Neural cell (in vitro differentiated cells): Measurements from ENCODE around the gene GRK4.

Experiments
- CTCF ChIP-seq: fragments of 450-650 bp; IDR thresholded peaks from 2 replicates; pipeline ENCODE4 v1.5.1; 2014; ENCODE audit warnings: antibody characterized with exemption, mild to moderate bottlenecking, moderate library complexity; ENCODE audit not compliant: poor library complexity, severe bottlenecking
- EP300 ChIP-seq: fragments of 450-650 bp; conservative IDR thresholded peaks from 2 replicates; pipeline ENCODE4 v1.6.1; 2014; ENCODE audit warnings: antibody characterized with exemption, mild to moderate bottlenecking, moderate library complexity; ENCODE audit not compliant: poor library complexity, severe bottlenecking
- EZH2 ChIP-seq: fragments of 200-600, 300-800 bp; shearing (Covaris generic), sonication (generic); IDR thresholded peaks from 2 replicates; pipeline ENCODE4 v1.6.1; 2014; ENCODE audit warnings: antibody characterized with exemption, low read length, borderline replicate concordance, mild to moderate bottlenecking; ENCODE audit not compliant: insufficient read depth, poor library complexity, severe bottlenecking
- POLR2AphosphoS5 ChIP-seq: IDR thresholded peaks from 2 replicates; pipeline ENCODE4 v1.6.1; 2012
- RAD21 ChIP-seq: fragments of 450-650 bp; conservative IDR thresholded peaks from 2 replicates; pipeline ENCODE4 v1.6.1; 2014; ENCODE audit warnings: antibody characterized with exemption, mild to moderate bottlenecking, moderate library complexity
- REST ChIP-seq: IDR thresholded peaks from 2 replicates; pipeline ENCODE4 v1.6.1; 2012; ENCODE audit warnings: borderline replicate concordance
- SMC3 ChIP-seq: fragments of 450-650 bp; conservative IDR thresholded peaks from 2 replicates; pipeline ENCODE4 v1.6.1; 2014; ENCODE audit warnings: antibody characterized with exemption, mild to moderate bottlenecking, moderate library complexity; ENCODE audit not compliant: poor library complexity

- TF ChIP-seq CTCF = no peak
- TF ChIP-seq REST = no peak
- TF ChIP-seq POLR2AphosphoS5 = no peak
- TF ChIP-seq RAD21 = no peak
- TF ChIP-seq EZH2 = no peak
- no peak for TF ChIP-seq SMC3
- no peak for TF ChIP-seq EP300
Observed at GRCh38 chr4:2961421-2961810, 2.0 kb upstream of the GRK4 start.
